Stimulated activated memory B cell treated with anti-CD40 and anti-IgM and Interleukin-4, amounts not matched to agents 10 μg/mL and 1 μg/mL and 100 μg/mL, for 72 hours (primary cell): Measurements from ENCODE around the gene DOCK2.
"Not testable (repeated sequence)": the region's sequence is repeated elsewhere in the genome, so short reads cannot be mapped to it uniquely, and the experiment has no call there.

Experiments used
- ATAC-seq: fragments of 150-1000 bp; cut with Tn5 transposase; 2 replicates; pipeline ENCODE4 v1.10.0; 2021
- H3K27ac Mint-ChIP-seq: one replicate; pipeline ENCODE4 v1.8.0; 2022; ENCODE audit warnings: mild to moderate bottlenecking, mixed read lengths
- H3K27me3 Mint-ChIP-seq: one replicate; pipeline ENCODE4 v1.8.0; 2022; ENCODE audit warnings: mixed read lengths
- H3K36me3 Mint-ChIP-seq: one replicate; pipeline ENCODE4 v1.8.0; 2022; ENCODE audit warnings: mixed read lengths
- H3K4me1 Mint-ChIP-seq: one replicate; pipeline ENCODE4 v1.8.0; 2022; ENCODE audit warnings: mixed read lengths
- H3K4me3 Mint-ChIP-seq: one replicate; pipeline ENCODE4 v1.8.0; 2022; ENCODE audit warnings: mild to moderate bottlenecking, moderate library complexity, mixed read lengths
- H3K9me3 Mint-ChIP-seq: one replicate; pipeline ENCODE4 v1.8.0; 2022; ENCODE audit warnings: mixed read lengths

DOCK2 gene

DNA sequence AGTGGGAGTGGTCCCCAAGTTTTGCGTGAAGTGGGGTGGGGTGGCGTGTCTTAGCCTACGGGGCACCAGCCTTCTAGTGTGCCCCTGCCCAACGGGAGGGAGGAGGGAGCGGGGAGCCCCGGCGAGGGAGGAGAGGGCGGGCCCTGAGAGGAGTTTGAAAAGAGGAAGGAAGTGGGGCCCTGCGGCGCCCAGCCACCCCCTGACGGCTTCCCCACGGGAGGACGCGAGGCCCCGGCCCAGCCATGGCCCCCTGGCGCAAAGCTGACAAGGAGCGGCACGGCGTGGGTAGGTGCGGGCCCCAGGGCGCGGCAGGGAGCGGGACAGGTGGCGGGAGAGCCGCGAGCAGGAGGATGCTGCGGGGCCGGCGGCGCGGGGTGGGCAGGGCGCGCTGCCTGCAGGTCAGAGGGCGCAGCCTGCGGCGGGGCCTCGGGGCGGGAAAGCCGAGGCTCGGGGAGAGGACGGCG is at the start of gene DOCK2:
TSS of gene DOCK2 (plus strand) at position 191 of the 464 bp plus-strand sequence. CDS start at position 243, 52 bp downstream.
- peak within 1 kb of the TSS; percentile 91 for H3K4me3 Mint-ChIP-seq
- H3K36me3 Mint-ChIP-seq: peaks cover 32% of the 10 kb centered on the region
- H3K27me3 Mint-ChIP-seq: no peaks in the 10 kb centered on the region
- peak within 1 kb of the TSS; percentile 93 for H3K27ac Mint-ChIP-seq
- peaks cover 42% of the 10 kb centered on the region for H3K4me1 Mint-ChIP-seq
- peaks cover 7% of the 10 kb centered on the region for H3K9me3 Mint-ChIP-seq
- ATAC-seq: peak; percentile 96

DNA sequence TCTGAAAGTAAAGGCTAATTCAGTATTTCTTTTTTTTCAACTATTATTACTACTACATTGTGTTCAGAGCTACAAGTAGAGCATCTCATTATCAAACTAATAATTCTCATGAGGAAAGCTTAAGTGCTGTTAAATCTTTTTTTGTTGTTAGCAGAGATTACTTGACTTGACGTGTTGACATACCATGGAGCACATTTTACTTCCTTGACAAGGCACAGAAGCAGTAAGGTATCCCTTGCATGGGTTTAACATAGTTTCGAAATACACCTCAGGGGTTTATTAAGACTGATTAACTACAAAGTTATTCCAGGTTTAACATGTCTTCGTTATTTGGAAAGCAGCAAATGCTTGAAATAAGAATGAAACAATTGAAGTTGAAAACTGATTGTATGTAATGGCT is 46.5 kb upstream of the DOCK2 start:
- no peak for ATAC-seq
- Mint-ChIP-seq H3K27me3 (no peaks in the 10 kb centered on the region), H3K27ac (no peak overlapping the region), H3K4me1 (peaks cover 14% of the 10 kb centered on the region), H3K36me3 (peaks cover 75% of the 10 kb centered on the region), H3K4me3 (no peak overlapping the region), H3K9me3 (no peaks in the 10 kb centered on the region)

GRCh38 chr5:169591636-169592035 is 45.4 kb upstream of the DOCK2 start:
- no peak overlapping the region for H3K4me3 Mint-ChIP-seq
- no peak overlapping the region for H3K27ac Mint-ChIP-seq
- ATAC-seq: no peak
- H3K4me1 Mint-ChIP-seq: peaks cover 5% of the 10 kb centered on the region
- no peaks in the 10 kb centered on the region for H3K27me3 Mint-ChIP-seq
- peaks cover 72% of the 10 kb centered on the region for H3K36me3 Mint-ChIP-seq
- H3K9me3 Mint-ChIP-seq: no peaks in the 10 kb centered on the region

DNA sequence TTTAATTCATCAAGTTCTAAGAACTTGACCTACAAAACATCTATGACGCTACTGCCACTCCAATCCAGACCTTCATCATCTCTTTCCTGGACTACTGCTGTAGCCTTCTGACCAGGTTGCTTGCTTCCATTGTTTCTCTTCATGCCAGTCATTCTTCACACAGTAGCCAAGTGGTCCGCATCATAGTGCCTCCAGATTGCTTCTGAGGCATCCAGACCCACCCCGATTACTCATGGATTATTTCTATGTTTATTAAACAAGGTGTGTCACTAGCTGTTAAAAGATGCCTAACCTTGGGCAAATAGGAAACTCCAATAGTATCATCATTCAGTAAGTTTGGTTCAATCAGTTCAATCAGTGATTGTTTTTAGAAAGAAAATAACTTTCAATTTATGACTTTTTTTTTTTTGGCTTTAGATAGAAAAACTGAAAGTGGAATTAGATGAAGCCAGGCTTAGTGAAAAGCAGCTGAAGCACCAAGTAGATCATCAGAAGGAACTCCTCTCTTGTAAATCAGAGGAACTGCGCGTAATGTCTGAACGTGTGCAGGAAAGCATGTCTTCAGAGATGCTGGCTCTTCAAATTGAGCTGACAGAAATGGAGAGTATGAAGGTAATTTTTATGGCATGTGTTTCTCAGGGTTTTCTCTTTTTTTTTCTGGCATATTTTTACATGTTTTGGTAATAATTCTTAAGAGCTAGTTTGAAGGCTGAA is 44.0 kb upstream of the DOCK2 start:
- no peak overlapping the region for H3K27ac Mint-ChIP-seq
- H3K4me1 Mint-ChIP-seq: no peaks in the 10 kb centered on the region
- no peak for ATAC-seq
- H3K4me3 Mint-ChIP-seq: no peak overlapping the region
- H3K9me3 Mint-ChIP-seq: no peaks in the 10 kb centered on the region
- H3K27me3 Mint-ChIP-seq: no peaks in the 10 kb centered on the region
- peaks cover 76% of the 10 kb centered on the region for H3K36me3 Mint-ChIP-seq

DNA sequence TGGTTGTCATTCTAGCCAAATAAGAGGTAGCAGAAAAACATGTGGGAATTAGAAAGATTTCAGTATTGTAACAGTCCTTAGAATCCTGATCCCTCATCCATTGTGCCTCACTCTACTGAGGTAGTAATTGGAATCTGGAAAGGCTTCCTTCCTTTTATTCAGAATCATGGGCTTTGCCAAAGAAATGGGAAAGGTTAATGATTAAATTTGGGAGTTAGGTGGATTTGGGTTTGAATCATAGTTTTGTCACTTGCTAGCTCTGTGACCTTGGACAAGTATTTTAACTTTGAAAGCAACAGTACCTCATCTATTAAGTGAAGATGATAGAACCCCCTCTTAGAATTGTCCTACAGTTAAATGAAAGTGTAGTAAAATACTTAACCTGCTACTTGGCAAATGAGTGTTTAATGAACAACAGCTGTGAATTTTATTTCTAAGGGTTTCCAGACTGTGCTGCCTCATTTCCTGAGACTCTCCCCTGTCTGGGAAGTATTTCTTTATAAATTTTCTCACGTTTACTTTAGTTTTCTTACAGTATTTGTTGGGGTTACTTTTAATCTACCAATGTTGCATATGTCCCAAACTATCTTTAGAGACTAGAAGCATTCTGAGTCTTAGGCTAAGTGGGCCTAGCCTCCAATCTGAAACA is 41.8 kb upstream of the DOCK2 start:
- Mint-ChIP-seq H3K9me3 (no peaks in the 10 kb centered on the region), H3K4me3 (no peak overlapping the region), H3K36me3 (peaks cover 71% of the 10 kb centered on the region), H3K4me1 (no peaks in the 10 kb centered on the region), H3K27ac (no peak overlapping the region), H3K27me3 (no peaks in the 10 kb centered on the region)
- no peak for ATAC-seq

GRCh38 chr5:169599451-169599850 is 37.6 kb upstream of the DOCK2 start:
- Mint-ChIP-seq H3K9me3 (no peaks in the 10 kb centered on the region), H3K36me3 (peaks cover 70% of the 10 kb centered on the region), H3K27ac (no peak overlapping the region), H3K27me3 (no peaks in the 10 kb centered on the region), H3K4me1 (no peaks in the 10 kb centered on the region), H3K4me3 (no peak overlapping the region)
- ATAC-seq: no peak

DNA sequence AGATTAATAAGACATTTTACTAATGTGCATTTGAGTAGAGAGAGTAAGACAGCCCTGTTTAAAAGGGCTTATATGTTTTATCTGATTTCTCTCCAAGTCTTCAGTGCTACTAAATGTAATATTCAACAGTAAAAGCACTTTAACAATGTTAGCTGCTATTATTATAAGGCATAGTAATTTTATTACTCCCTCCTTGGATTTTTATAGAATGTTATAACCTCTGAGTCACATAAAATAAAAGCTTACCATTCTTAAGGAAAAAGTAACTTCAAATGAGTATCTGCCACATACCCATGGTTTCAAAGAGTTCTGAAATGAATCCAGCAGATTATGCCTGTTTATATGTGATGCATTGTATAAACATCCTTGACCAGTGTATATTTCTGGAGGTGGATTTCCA is 34.5 kb upstream of the DOCK2 start:
- Mint-ChIP-seq H3K27ac (no peak overlapping the region), H3K4me3 (no peak overlapping the region), H3K9me3 (no peaks in the 10 kb centered on the region), H3K27me3 (no peaks in the 10 kb centered on the region), H3K36me3 (peaks cover 52% of the 10 kb centered on the region), H3K4me1 (no peaks in the 10 kb centered on the region)
- ATAC-seq: no peak

DNA sequence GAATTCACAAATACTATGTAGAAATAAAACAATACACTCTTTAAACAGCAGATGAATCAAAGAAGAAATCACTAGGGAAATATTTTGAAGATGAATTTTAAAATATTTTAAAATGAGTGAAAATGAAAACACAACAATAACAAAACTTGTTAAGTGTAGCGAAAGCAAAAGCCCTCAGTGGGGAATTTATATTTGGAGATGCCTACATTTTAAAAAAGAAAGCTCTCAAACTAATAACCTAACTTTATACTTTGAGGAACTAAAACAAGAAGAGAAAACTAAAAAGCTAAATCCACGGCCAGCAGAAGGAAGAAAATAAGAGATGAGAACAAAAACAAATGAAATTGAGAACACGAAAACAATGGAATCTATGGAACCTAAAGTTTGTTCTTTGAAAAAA is 30.8 kb upstream of the DOCK2 start:
- ATAC-seq: no peak
- Mint-ChIP-seq H3K27ac (no peak overlapping the region), H3K4me3 (no peak overlapping the region), H3K4me1 (no peaks in the 10 kb centered on the region), H3K27me3 (no peaks in the 10 kb centered on the region), H3K36me3 (peaks cover 21% of the 10 kb centered on the region), H3K9me3 (peaks cover 6% of the 10 kb centered on the region)

GRCh38 chr5:169607882-169608281 is 29.2 kb upstream of the DOCK2 start:
- no peak for ATAC-seq

GRCh38 chr5:169609716-169610115 is 27.4 kb upstream of the DOCK2 start:
- Mint-ChIP-seq H3K27me3 (peaks cover 18% of the 10 kb centered on the region), H3K9me3 (peaks cover 9% of the 10 kb centered on the region), H3K36me3 (no peaks in the 10 kb centered on the region), H3K4me3 (no peak overlapping the region), H3K27ac (no peak overlapping the region), H3K4me1 (no peaks in the 10 kb centered on the region)
- no peak for ATAC-seq

More at GRCh38 chr5:169607882-169608281, 29.2 kb upstream of the DOCK2 start:
- H3K4me1 Mint-ChIP-seq: no peaks in the 10 kb centered on the region
- peaks cover 8% of the 10 kb centered on the region for H3K36me3 Mint-ChIP-seq
- peaks cover 13% of the 10 kb centered on the region for H3K27me3 Mint-ChIP-seq
- H3K9me3 Mint-ChIP-seq: peaks cover 7% of the 10 kb centered on the region
- no peak overlapping the region for H3K27ac Mint-ChIP-seq
- H3K4me3 Mint-ChIP-seq: no peak overlapping the region

GRCh38 chr5:169610606-169611005 is 26.5 kb upstream of the DOCK2 start:
- no peaks in the 10 kb centered on the region for H3K36me3 Mint-ChIP-seq
- ATAC-seq: no peak

GRCh38 chr5:169615561-169615960 is 21.5 kb upstream of the DOCK2 start:
- H3K9me3 Mint-ChIP-seq: peaks cover 8% of the 10 kb centered on the region
- ATAC-seq: no peak
- H3K27me3 Mint-ChIP-seq: peaks cover 30% of the 10 kb centered on the region
- no peak overlapping the region for H3K4me3 Mint-ChIP-seq
- no peak overlapping the region for H3K27ac Mint-ChIP-seq
- no peaks in the 10 kb centered on the region for H3K36me3 Mint-ChIP-seq
- H3K4me1 Mint-ChIP-seq: no peaks in the 10 kb centered on the region

More at GRCh38 chr5:169610606-169611005, 26.5 kb upstream of the DOCK2 start:
- Mint-ChIP-seq H3K27me3 (peaks cover 18% of the 10 kb centered on the region), H3K4me1 (no peaks in the 10 kb centered on the region), H3K27ac (no peak overlapping the region), H3K4me3 (no peak overlapping the region), H3K9me3 (peaks cover 9% of the 10 kb centered on the region)

DNA sequence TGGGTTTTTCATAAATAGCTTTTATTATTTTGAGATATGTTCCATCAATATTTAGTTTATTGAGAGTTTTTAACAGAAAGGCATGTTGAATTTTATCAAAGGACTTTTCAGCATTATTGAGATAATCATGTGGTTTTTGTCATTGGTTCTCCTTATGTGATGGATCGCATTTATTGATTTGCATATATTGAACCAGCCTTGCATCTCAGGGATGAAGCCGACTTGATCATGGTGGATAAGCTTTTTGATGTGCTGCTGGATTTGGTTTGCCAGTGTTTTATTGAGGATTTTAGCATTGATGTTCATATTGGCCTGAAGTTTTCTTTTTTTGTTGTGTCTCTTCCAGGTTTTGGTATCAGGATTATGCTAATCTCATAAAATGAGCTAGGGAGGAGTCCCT is 12.8 kb upstream of the DOCK2 start:
- not testable (repeated sequence) for H3K36me3 Mint-ChIP-seq, ATAC-seq, H3K27me3 Mint-ChIP-seq

GRCh38 chr5:169626779-169627178 is 10.3 kb upstream of the DOCK2 start:
- Mint-ChIP-seq H3K27me3 (no peaks in the 10 kb centered on the region), H3K4me3 (no peak overlapping the region), H3K36me3 (no peaks in the 10 kb centered on the region), H3K9me3 (peaks cover 3% of the 10 kb centered on the region), H3K4me1 (peaks cover 6% of the 10 kb centered on the region), H3K27ac (no peak overlapping the region)
- no peak for ATAC-seq

More for the DNA sequence above, 12.8 kb upstream of the DOCK2 start:
- H3K27ac Mint-ChIP-seq, H3K4me1 Mint-ChIP-seq, H3K9me3 Mint-ChIP-seq, H3K4me3 Mint-ChIP-seq: not testable (repeated sequence)

GRCh38 chr5:169627551-169627950 is 9.5 kb upstream of the DOCK2 start:
- no peak overlapping the region for H3K4me3 Mint-ChIP-seq
- H3K4me1 Mint-ChIP-seq: peaks cover 6% of the 10 kb centered on the region
- no peaks in the 10 kb centered on the region for H3K36me3 Mint-ChIP-seq
- no peak for ATAC-seq
- no peaks in the 10 kb centered on the region for H3K27me3 Mint-ChIP-seq
- no peak overlapping the region for H3K27ac Mint-ChIP-seq
- peaks cover 3% of the 10 kb centered on the region for H3K9me3 Mint-ChIP-seq

DNA sequence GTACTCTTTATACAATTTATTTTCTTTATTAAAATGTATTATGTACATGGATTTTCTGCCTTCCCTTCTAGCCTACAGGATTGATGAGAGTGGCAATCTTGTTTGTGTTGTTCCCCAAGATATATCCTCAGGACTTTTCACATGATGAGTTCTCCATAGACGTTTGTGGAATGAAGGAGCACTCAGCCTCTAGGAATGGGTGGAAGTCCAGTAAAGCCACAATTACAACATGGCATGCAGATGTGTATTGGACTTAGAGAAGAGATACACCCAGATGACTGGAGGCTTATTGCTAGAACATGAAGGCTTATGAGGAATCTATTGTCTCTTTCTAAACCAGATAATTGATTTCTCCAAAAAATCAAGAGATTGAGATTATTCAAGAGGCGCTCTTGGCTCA is 8.2 kb upstream of the DOCK2 start:
- peaks cover 4% of the 10 kb centered on the region for H3K4me1 Mint-ChIP-seq
- ATAC-seq: no peak
- no peaks in the 10 kb centered on the region for H3K36me3 Mint-ChIP-seq
- H3K9me3 Mint-ChIP-seq: no peaks in the 10 kb centered on the region
- H3K4me3 Mint-ChIP-seq: no peak overlapping the region
- no peak overlapping the region for H3K27ac Mint-ChIP-seq
- H3K27me3 Mint-ChIP-seq: no peaks in the 10 kb centered on the region
